HEK293T (cell line): ENCODE data around the gene CENPM.

Experiments
- BHLHE40 ChIP-seq: fragments of 450-650 bp; IDR thresholded peaks from 2 replicates; pipeline ENCODE4 v1.6.1; 2016; ENCODE audit warnings: mild to moderate bottlenecking, moderate library complexity, borderline replicate concordance
- FOXA1 ChIP-seq: fragments of 450-650 bp; IDR thresholded peaks from 2 replicates; pipeline ENCODE4 v1.6.1; 2016; ENCODE audit warnings: mild to moderate bottlenecking
- FOXK2 ChIP-seq: fragments of 450-650 bp; IDR thresholded peaks from 2 replicates; pipeline ENCODE4 v1.6.1; 2016; ENCODE audit warnings: mild to moderate bottlenecking
- L3MBTL2 ChIP-seq: fragments of 450-650 bp; conservative IDR thresholded peaks from 2 replicates; pipeline ENCODE4 v1.6.1; 2016; ENCODE audit warnings: mild to moderate bottlenecking
- NFRKB ChIP-seq: fragments of 450-650 bp; IDR thresholded peaks from 2 replicates; pipeline ENCODE4 v1.6.1; 2016; ENCODE audit warnings: mild to moderate bottlenecking, moderate library complexity
- SP1 ChIP-seq: fragments of 450-650 bp; IDR thresholded peaks from 2 replicates; pipeline ENCODE4 v1.6.1; 2017
- TARDBP ChIP-seq: fragments of 450-650 bp; IDR thresholded peaks from 2 replicates; pipeline ENCODE4 v1.6.1; 2016
- TF ChIP-seq, protein P1 (sequence below): fragments of 450-650 bp; IDR thresholded peaks from 2 replicates; pipeline ENCODE4 v1.6.1; 2016

DNA sequence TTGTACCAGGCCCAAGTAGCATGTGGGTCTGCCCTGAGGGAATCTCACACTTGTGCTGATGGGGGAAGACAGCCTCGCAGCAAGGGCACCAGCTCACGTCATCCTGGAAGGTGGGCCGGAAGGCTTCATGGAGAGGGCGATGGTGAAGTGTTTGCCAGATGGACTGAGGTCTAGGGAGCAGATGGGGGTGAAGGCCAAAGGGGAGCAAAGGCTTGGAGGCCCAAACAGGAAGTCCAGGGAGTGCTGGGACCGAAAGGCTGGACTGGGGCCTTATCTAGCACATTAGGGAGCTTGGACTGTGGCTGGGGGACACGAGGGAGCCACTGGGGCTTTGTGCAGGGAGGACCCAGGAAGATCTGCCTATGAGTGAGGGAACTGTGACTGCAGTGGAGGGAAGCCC lies 19.1 kb downstream of the CENPM start:
- TF ChIP-seq BHLHE40: no peak
- TF ChIP-seq, protein P1, sequence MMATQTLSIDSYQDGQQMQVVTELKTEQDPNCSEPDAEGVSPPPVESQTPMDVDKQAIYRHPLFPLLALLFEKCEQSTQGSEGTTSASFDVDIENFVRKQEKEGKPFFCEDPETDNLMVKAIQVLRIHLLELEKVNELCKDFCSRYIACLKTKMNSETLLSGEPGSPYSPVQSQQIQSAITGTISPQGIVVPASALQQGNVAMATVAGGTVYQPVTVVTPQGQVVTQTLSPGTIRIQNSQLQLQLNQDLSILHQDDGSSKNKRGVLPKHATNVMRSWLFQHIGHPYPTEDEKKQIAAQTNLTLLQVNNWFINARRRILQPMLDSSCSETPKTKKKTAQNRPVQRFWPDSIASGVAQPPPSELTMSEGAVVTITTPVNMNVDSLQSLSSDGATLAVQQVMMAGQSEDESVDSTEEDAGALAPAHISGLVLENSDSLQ: no peak
- no peak for TF ChIP-seq FOXA1
- no peak for TF ChIP-seq SP1
- TF ChIP-seq NFRKB: no peak
- TF ChIP-seq TARDBP: no peak
- TF ChIP-seq L3MBTL2: no peak
- no peak for TF ChIP-seq FOXK2
